Hypothalamus (tissue), 51 donors: ENCODE measurements around the gene UBE2J2.

Source experiments
- DNase-seq, 51 donors: peaks; one replicate each; lab custom pipeline; 2025; lab: John Stamatoyannopoulos, UW

Gene UBE2J2

GRCh38 chr1:1310109-1310385 lies 36.4 kb upstream of the UBE2J2 start:
- DNase-seq = no peak

GRCh38 chr1:1309251-1310108 lies 35.8 kb upstream of the UBE2J2 start:
- no peak for DNase-seq

- peak in 2 of 51 donors; percentile 48 for DNase-seq
These were observed 35.1 kb upstream of the UBE2J2 start for GRCh38 chr1:1308756-1309250.

GRCh38 chr1:1307923-1308755 lies 34.5 kb upstream of the UBE2J2 start, which contains the start of the genes ACAP3 and PUSL1:
Gene ACAP3, minus strand, starts transcription at chr1:1307930. Its CDS starts 115 bp downstream, at chr1:1307815.
Gene PUSL1, plus strand, starts transcription at chr1:1308597. Its CDS starts 47 bp downstream, at chr1:1308644.
- DNase-seq = peak; percentile 58 to 97 (median 89)

GRCh38 chr1:1307261-1307922 lies 33.7 kb upstream of the UBE2J2 start:
- peak in 6 of 51 donors; percentile 43 to 64 (median 52) for DNase-seq

GRCh38 chr1:1306661-1307260 lies 33.1 kb upstream of the UBE2J2 start:
- peak in 1 of 51 donors; percentile 51 for DNase-seq

- peak in 1 of 51 donors; percentile 20 for DNase-seq
These were observed 32.5 kb upstream of the UBE2J2 start for GRCh38 chr1:1306070-1306660.

GRCh38 chr1:1305300-1306069 lies 31.8 kb upstream of the UBE2J2 start:
- DNase-seq = peak in 21 of 51 donors; percentile 17 to 66 (median 34)

GRCh38 chr1:1304331-1305299 lies 31.0 kb upstream of the UBE2J2 start:
- DNase-seq = peak; percentile 42 to 96 (median 86)

GRCh38 chr1:1303736-1304135 lies 30.1 kb upstream of the UBE2J2 start:
- DNase-seq = peak in 2 of 51 donors; percentile 17 to 30

- peak in 3 of 51 donors; percentile 11 to 32 (median 17) for DNase-seq
These were observed 29.4 kb upstream of the UBE2J2 start for GRCh38 chr1:1302951-1303509.

- DNase-seq = no peak
These were observed 28.4 kb upstream of the UBE2J2 start for GRCh38 chr1:1302006-1302430.

- no peak for DNase-seq
These were observed 26.7 kb upstream of the UBE2J2 start for GRCh38 chr1:1300352-1300739.

- DNase-seq = peak in 1 of 51 donors; percentile 22
These were observed 26.2 kb upstream of the UBE2J2 start for GRCh38 chr1:1299686-1300351.

GRCh38 chr1:1298861-1299685 lies 25.4 kb upstream of the UBE2J2 start:
- peak in 49 of 51 donors; percentile 17 to 97 (median 84) for DNase-seq

GRCh38 chr1:1297802-1298424 lies 24.3 kb upstream of the UBE2J2 start:
- no peak for DNase-seq
